HEK293 (cell line): ENCODE data around the gene USH1G.

Source experiments
- OSR2 ChIP-seq: fragments of 450-650 bp; formaldehyde crosslinking; IDR thresholded peaks from 2 replicates; pipeline ENCODE4 v1.5.1; 2016; ENCODE audit warnings: missing biosample characterization, missing genetic modification characterization
- ZNF24 ChIP-seq: fragments of 450-650 bp; formaldehyde crosslinking; IDR thresholded peaks from 2 replicates; pipeline ENCODE4 v1.5.1; 2016; ENCODE audit warnings: missing biosample characterization, missing genetic modification characterization
- ZNF571 ChIP-seq: fragments of 450-650 bp; formaldehyde crosslinking; IDR thresholded peaks from 2 replicates; pipeline ENCODE4 v1.5.0; 2017; ENCODE audit warnings: missing biosample characterization, missing genetic modification characterization
- TF ChIP-seq, protein P1 (sequence below): fragments of 450-650 bp; formaldehyde crosslinking; IDR thresholded peaks from 2 replicates; pipeline ENCODE4 v1.5.1; 2016; ENCODE audit warnings: missing biosample characterization, missing genetic modification characterization
- TF ChIP-seq, protein P2 (sequence below): fragments of 450-650 bp; formaldehyde crosslinking; IDR thresholded peaks from 2 replicates; pipeline ENCODE4 v1.5.1; 2016; ENCODE audit warnings: missing biosample characterization, missing genetic modification characterization
- TF ChIP-seq, protein P3 (sequence below): fragments of 450-650 bp; formaldehyde crosslinking; IDR thresholded peaks from 2 replicates; pipeline ENCODE4 v1.5.1; 2016; ENCODE audit warnings: missing biosample characterization, missing genetic modification characterization

DNA sequence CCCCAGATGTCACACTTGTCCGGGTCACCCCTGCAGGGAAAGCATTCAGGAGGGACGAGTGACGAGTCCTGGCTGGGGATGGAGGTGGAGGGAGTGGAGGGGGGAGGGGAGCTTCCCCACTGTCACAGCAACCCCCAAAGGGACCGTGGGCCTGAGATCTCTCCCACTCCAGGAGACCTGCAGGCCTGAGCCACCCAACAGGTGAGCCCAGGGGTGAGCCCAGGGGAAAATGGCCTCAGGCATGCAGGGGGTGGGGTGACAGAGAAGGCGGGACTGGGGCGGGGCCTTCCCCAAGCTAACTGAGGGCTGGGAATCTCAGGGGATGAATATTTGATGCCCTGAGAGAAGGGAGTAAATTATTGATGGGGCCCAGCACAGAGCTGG is 2.4 kb downstream of the USH1G start:
- TF ChIP-seq, protein P1, sequence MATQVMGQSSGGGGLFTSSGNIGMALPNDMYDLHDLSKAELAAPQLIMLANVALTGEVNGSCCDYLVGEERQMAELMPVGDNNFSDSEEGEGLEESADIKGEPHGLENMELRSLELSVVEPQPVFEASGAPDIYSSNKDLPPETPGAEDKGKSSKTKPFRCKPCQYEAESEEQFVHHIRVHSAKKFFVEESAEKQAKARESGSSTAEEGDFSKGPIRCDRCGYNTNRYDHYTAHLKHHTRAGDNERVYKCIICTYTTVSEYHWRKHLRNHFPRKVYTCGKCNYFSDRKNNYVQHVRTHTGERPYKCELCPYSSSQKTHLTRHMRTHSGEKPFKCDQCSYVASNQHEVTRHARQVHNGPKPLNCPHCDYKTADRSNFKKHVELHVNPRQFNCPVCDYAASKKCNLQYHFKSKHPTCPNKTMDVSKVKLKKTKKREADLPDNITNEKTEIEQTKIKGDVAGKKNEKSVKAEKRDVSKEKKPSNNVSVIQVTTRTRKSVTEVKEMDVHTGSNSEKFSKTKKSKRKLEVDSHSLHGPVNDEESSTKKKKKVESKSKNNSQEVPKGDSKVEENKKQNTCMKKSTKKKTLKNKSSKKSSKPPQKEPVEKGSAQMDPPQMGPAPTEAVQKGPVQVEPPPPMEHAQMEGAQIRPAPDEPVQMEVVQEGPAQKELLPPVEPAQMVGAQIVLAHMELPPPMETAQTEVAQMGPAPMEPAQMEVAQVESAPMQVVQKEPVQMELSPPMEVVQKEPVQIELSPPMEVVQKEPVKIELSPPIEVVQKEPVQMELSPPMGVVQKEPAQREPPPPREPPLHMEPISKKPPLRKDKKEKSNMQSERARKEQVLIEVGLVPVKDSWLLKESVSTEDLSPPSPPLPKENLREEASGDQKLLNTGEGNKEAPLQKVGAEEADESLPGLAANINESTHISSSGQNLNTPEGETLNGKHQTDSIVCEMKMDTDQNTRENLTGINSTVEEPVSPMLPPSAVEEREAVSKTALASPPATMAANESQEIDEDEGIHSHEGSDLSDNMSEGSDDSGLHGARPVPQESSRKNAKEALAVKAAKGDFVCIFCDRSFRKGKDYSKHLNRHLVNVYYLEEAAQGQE (tag by site-specific recombination) = no peak
- TF ChIP-seq, protein P2, sequence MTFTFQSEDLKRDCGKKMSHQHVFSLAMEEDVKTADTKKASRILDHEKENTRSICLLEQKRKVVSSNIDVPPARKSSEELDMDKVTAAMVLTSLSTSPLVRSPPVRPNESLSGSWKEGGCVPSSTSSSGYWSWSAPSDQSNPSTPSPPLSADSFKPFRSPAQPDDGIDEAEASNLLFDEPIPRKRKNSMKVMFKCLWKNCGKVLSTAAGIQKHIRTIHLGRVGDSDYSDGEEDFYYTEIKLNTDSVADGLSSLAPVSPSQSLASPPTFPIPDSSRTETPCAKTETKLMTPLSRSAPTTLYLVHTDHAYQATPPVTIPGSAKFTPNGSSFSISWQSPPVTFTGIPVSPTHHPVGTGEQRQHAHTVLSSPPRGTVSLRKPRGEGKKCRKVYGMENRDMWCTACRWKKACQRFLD (tag by site-specific recombination) = no peak
- TF ChIP-seq OSR2 (tag by site-specific recombination) (no peak), ZNF24 (tag by site-specific recombination) (no peak), ZNF571 (tag by site-specific recombination) (no peak)
- TF ChIP-seq, protein P3, sequence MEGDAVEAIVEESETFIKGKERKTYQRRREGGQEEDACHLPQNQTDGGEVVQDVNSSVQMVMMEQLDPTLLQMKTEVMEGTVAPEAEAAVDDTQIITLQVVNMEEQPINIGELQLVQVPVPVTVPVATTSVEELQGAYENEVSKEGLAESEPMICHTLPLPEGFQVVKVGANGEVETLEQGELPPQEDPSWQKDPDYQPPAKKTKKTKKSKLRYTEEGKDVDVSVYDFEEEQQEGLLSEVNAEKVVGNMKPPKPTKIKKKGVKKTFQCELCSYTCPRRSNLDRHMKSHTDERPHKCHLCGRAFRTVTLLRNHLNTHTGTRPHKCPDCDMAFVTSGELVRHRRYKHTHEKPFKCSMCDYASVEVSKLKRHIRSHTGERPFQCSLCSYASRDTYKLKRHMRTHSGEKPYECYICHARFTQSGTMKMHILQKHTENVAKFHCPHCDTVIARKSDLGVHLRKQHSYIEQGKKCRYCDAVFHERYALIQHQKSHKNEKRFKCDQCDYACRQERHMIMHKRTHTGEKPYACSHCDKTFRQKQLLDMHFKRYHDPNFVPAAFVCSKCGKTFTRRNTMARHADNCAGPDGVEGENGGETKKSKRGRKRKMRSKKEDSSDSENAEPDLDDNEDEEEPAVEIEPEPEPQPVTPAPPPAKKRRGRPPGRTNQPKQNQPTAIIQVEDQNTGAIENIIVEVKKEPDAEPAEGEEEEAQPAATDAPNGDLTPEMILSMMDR (tag by site-specific recombination) = no peak
